Measurements from ENCODE around the gene PPARGC1A. TPM values are rescaled to one million over a fixed set of nuclear protein-coding genes. Genes with fewer than 3 reads are reported as not detected.
A peak's percentile ranks its signal among the peaks of the same experiment; 100 is the strongest.

The PPARGC1A gene
- total and polyA plus RNA-seq, 2 of the 13 experiments (the other 11 are each of a cell fraction or from before 2014, with no cell fraction given): 20.7 to 37.3 TPM

- TF ChIP-seq XRCC5 (optimal IDR thresholded peaks at IDR 0.05; ENCODE audit: low read length) (no peak), EZH2 (conservative IDR thresholded peaks at IDR 0.05; ENCODE audit: low read depth, low read length) (no peak), ZNF773 (CRISPR knock-in tag; IDR thresholded peaks at IDR 0.05; ENCODE audit: borderline replicate concordance) (no peak), ZNF713 (CRISPR knock-in tag; IDR thresholded peaks at IDR 0.05) (no peak), KMT2A (CRISPR knock-in tag; IDR thresholded peaks at IDR 0.05) (peak; percentile 53; the same call in 1 of the 2 replicates), ZNF253 (CRISPR knock-in tag; IDR thresholded peaks at IDR 0.05; ENCODE audit: borderline replicate concordance) (no peak), DNMT3B (CRISPR knock-in tag; conservative IDR thresholded peaks at IDR 0.05) (no peak), ZSCAN21 (CRISPR knock-in tag; IDR thresholded peaks at IDR 0.05; ENCODE audit: borderline replicate concordance) (no peak), FOSL2 (CRISPR knock-in tag; IDR thresholded peaks at IDR 0.05) (0 out of 2 replicates have a peak, but pooled peaks have one; percentile 6), ZNF761 (CRISPR knock-in tag; conservative IDR thresholded peaks at IDR 0.05) (no peak), TBL1XR1 (IDR thresholded peaks at IDR 0.05; ENCODE audit: borderline replicate concordance, low read length, partially characterized antibody) (no peak), ZNF816 (CRISPR knock-in tag; IDR thresholded peaks at IDR 0.05; ENCODE audit: borderline replicate concordance) (0 out of 2 replicates have a peak, but pooled peaks have one; percentile 55), ZNF800 (CRISPR knock-in tag; IDR thresholded peaks at IDR 0.05) (no peak), HMGXB4 (CRISPR knock-in tag; IDR thresholded peaks at IDR 0.05; ENCODE audit: borderline replicate concordance in 1 of 2, low read depth in 1 of 2) (peak in 1 of 2 experiments; percentile 37; a peak in 1 of 4 replicates), ASH2L (IDR thresholded peaks at IDR 0.05; ENCODE audit: insufficient read length, low read depth, low read length) (peak; percentile 24), ZFP1 (CRISPR knock-in tag; IDR thresholded peaks at IDR 0.05) (no peak), PHF20 (CRISPR knock-in tag; IDR thresholded peaks at IDR 0.05) (no peak), ZNF230 (CRISPR knock-in tag; IDR thresholded peaks at IDR 0.05) (peak; percentile 59; the same call in 1 of the 2 replicates), SAP130 (CRISPR knock-in tag; IDR thresholded peaks at IDR 0.05; ENCODE audit: low read depth) (peak; percentile 29), LCORL (IDR thresholded peaks at IDR 0.05) (no peak), LCORL (CRISPR knock-in tag; IDR thresholded peaks at IDR 0.05) (no peak), ZNF367 (CRISPR knock-in tag; IDR thresholded peaks at IDR 0.05; ENCODE audit: borderline replicate concordance) (no peak), ARID3A (IDR thresholded peaks at IDR 0.05; ENCODE audit: low read depth, low read length) (no peak), PPARG (CRISPR knock-in tag; conservative IDR thresholded peaks at IDR 0.05) (no peak), BHLHE40 (IDR thresholded peaks at IDR 0.05; ENCODE audit: low read length) (no peak), SSRP1 (CRISPR knock-in tag; IDR thresholded peaks at IDR 0.05) (peak; percentile 26; the same call in 1 of the 2 replicates)
Measured at GRCh38 chr4:23888421-23889319, 1.2 kb downstream of the PPARGC1A start (continued).

Data from HepG2 (cell line).